Motor neuron (in vitro differentiated cells): ENCODE measurements around the gene KIRREL3. TPM values are rescaled to one million over a fixed set of nuclear protein-coding genes. Genes with fewer than 3 reads are reported as not detected.

Source experiments
- ATAC-seq, 8 experiments: fragments of 200-7000 bp; cut with Tn5 transposase; replicated peaks in 6 of 8; 2 replicates each; pipeline ENCODE4 v1.8.0; 2021; ENCODE audit warnings: mild to moderate bottlenecking in 8 of 8, moderate library complexity in 8 of 8
- H3K27ac ChIP-seq, 2 donors: fragments of 250-450 bp; sonication (Bioruptor Pico); 2 replicates each; pipeline ENCODE4 v1.9.0; 2021; ENCODE audit warnings: antibody characterized with exemption in 2 of 2, mild to moderate bottlenecking in 2 of 2, moderate library complexity in 1 of 2
- H3K4me1 ChIP-seq, 2 donors: fragments of 250-450 bp; sonication (Bioruptor Pico); replicated peaks in 1 of 2; 2 replicates each; pipeline ENCODE4 v1.6.1; 2021; ENCODE audit warnings: antibody characterized with exemption in 2 of 2, mild to moderate bottlenecking in 2 of 2, moderate library complexity in 1 of 2
- H3K4me3 ChIP-seq, 5 donors: fragments of 250-450 bp; sonication (Bioruptor Pico); 2 replicates each; pipeline ENCODE4 v1.9.0; 2021; ENCODE audit warnings: antibody characterized with exemption in 5 of 5, mild to moderate bottlenecking in 5 of 5, moderate library complexity in 4 of 5
- WGBS, 10 experiments: fragments of 450-650 bp; shearing (Covaris generic); methylation state at CpG; one replicate each; pipeline ENCODE4 v1.0.0; 2022; 5-methylcytosine and 5-hydroxymethylcytosine counted together
- in situ Hi-C, 9 experiments: fragments of 400-800 bp; cut with MboI; loops; one replicate each; pipeline ENCODE4 v1.15.0; 2021; ENCODE audit warnings: low sequenced_read_pairs in 9 of 9, low pct_unique_long_range_greater_than_20kb in 2 of 9; ENCODE audit not compliant: unreplicated experiment in 9 of 9
- total RNA-seq, 8 experiments: library from RNA; unstranded; fragments of 300-600 nt; gene quantifications; 2 replicates each; pipeline versions ENCODE4 v1.2.3 to v1.2.4, GENCODE V29; 2022

KIRREL3 gene
- total RNA-seq, 8 experiments from 2014 or later: 3.2 to 53.1 (median 4.8) TPM

GRCh38 chr11:126514061-126514693 is 486.4 kb downstream of the KIRREL3 start:
- peak in 5 of 8 experiments; percentile 21 to 77 (median 34) for ATAC-seq
- H3K27ac ChIP-seq: peak overlapping the region in 1 of 2 donors; percentile 37
- WGBS, 10 experiments: 60 to 100% (median 73%) methylated on average over 1 to 7 of the region's 10 CpGs; no CpG with 5 or more reads in 1 of the 10 experiments
- in situ Hi-C loops: no loop called here
- peaks cover 27 to 46% of the 10 kb centered on the region in 2 donors for H3K4me1 ChIP-seq
- no peak overlapping the region for H3K4me3 ChIP-seq

DNA sequence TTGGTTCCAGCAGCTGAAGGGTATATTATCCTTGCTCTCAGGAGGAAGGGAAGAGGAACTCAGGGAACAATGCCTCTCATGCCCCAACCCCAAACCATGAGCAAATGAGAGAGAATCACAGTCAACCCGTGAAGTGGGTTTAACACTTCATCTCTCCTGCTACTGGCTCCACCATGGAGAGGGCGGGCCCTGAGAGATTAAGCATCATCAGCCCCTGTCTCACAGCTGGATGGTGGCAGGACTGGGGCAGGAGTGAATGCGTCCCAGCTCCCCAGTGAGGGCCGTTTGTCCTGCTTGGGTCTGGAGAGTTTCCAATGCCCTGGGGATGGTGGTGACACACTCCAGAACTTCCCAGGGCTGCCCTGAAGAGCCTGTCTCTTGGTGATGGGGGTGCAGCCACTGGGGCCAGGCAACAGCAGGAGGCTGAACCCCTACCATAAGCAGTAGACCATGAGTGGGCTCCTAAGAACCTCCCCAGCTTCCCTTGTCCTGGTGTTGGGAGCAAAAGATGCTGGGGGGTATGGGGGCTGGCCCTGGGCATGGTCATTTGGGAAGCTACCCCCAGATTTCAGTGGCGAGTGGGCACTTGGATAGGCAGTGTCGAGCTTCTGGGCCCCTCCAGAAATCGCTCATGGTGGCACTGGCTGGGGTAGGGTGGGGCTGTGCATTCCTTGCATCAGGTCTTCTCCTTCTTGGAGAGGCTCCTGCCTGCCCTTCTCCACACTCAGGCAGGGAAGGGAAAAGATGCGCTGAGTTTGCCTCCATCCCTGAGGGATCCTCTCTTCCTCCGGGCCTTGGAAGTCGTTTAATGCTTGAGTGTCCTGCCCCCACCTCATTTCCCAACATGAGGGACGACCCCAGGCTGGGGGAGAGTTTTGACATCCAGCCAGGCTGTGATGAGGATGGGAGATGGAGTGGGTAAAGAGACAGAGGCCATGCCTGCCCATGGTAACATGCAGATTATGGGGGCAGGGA is 487.5 kb downstream of the KIRREL3 start:
- in situ Hi-C loops: no loop called here
- H3K27ac ChIP-seq: no peak overlapping the region
- WGBS, 10 experiments: 50 to 84% (median 75%) methylated on average over 2 to 5 of the region's 11 CpGs; no CpG with 5 or more reads in 5 of the 10 experiments
- H3K4me3 ChIP-seq: no peak overlapping the region
- H3K4me1 ChIP-seq: peaks cover 17 to 34% of the 10 kb centered on the region in 2 donors
- no peak for ATAC-seq

DNA sequence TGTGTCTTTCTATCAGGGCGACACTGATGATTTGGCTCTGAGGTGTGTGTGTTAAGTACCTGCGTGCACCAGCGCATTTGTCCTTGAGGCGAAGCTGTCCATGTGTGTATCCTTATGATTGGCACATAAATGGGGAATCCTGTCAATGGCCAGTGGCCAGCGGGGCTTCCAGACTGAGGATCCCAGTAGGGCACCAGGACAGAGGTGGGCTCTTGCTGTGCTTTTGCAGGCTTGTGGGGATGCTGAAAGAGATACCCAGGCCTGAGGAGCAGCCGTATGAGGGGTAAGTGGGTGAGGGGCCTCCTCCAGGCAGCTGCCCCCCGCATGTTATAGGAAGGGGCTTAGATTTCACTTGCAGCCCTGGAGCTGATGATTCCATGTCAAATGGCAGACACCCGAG is 488.3 kb downstream of the KIRREL3 start:
- no peak for ATAC-seq
- Histone ChIP-seq H3K27ac (no peak overlapping the region), H3K4me1 (peaks cover 15 to 31% of the 10 kb centered on the region in 2 donors), H3K4me3 (no peak overlapping the region)
- 50 to 100% (median 80%) methylated on average over 1 to 6 of the region's 8 CpGs; no CpG with 5 or more reads in 3 of the 10 experiments for WGBS, 10 experiments
- in situ Hi-C loops: no loop called here

- Histone ChIP-seq H3K4me3 (no peak overlapping the region), H3K4me1 (peaks cover 15 to 31% of the 10 kb centered on the region in 2 donors), H3K27ac (no peak overlapping the region)
- in situ Hi-C loops: no loop called here
- WGBS, 10 experiments: 30 to 93% (median 60%) methylated on average over 1 to 5 of the region's 14 CpGs; no CpG with 5 or more reads in 3 of the 10 experiments
- peak in 5 of 8 experiments; percentile 58 to 82 (median 68) for ATAC-seq
These were observed 489.0 kb downstream of the KIRREL3 start for GRCh38 chr11:126511475-126512115.

DNA sequence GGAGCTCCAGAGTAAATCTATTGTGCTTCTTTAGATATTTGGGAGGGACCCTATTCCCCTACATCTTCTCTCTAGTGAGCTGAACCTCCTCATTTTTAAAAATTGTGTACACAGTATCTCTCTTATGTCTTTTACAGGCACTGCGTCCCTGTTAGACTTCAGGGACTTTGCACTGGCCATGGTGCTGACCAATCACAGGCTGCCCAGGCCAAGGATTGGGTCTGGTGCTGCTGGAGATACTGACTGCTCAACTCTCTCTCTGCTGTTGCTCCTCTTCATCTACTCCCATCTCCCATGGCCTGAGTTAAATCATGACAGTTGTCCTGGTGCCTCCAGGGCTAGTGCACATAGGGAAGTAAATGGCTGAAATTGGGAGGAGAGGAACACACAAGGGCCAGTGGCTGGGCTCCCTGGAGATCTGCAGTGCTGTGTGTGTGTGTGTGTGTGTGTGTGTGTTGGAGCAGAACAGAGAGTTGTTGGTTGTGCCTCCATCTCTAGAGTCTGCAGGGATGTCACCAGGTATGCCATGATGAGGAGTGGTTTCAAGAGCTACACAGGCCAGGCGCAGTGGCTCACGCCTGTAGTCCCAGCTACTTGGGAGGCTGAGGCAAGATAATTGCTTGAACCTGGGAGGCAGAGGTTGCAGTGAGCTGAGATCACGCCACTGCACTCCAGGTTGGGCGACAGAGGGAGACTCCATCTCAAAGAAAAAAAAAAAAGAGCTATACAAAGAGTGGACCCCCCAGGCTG is 489.8 kb downstream of the KIRREL3 start:
- ATAC-seq: peak in 3 of 8 experiments; percentile 16 to 54 (median 38)
- WGBS, 10 experiments: 40 to 90% (median 70%) methylated on average over 1 to 5 of the region's 5 CpGs; no CpG with 5 or more reads in 5 of the 10 experiments
- Histone ChIP-seq H3K4me3 (no peak overlapping the region), H3K27ac (no peak overlapping the region), H3K4me1 (peaks cover 15 to 31% of the 10 kb centered on the region in 2 donors)
- in situ Hi-C loops: no loop called here

DNA sequence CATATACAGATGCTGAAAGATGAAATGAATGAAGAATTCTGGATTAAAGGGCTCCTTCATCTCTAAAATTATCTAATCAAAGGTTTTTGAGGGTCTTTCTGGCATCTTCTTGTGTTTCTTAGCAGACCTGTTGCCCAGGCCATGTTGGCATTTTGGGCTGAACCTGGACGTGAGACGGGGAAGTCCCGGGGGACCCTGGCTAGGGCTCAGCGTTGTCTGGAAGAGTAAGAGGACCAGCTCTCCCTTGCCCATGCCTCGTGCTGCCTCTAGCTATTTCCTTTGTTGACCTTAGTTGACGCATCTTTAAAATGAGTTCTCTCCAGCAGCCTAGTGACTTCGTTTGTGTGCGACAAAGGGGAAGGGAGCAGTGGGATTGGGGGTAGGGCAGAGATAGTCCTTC is 492.9 kb downstream of the KIRREL3 start:
- Histone ChIP-seq H3K4me3 (no peak overlapping the region), H3K4me1 (peaks cover 7 to 24% of the 10 kb centered on the region in 2 donors), H3K27ac (no peak overlapping the region)
- in situ Hi-C loops: no loop called here
- 61 to 100% (median 76%) methylated on average over 1 to 8 of the region's 8 CpGs; no CpG with 5 or more reads in 6 of the 10 experiments for WGBS, 10 experiments
- no peak for ATAC-seq

- ATAC-seq: no peak
- H3K4me1 ChIP-seq: peaks cover 11 to 24% of the 10 kb centered on the region in 2 donors
- no peak overlapping the region for H3K4me3 ChIP-seq
- 55 to 100% (median 71%) methylated on average over 1 to 4 of the region's 4 CpGs; no CpG with 5 or more reads in 2 of the 10 experiments for WGBS, 10 experiments
- H3K27ac ChIP-seq: no peak overlapping the region
- in situ Hi-C loops: no loop called here
These were observed 493.8 kb downstream of the KIRREL3 start for GRCh38 chr11:126506789-126507188.

- ATAC-seq: no peak
- in situ Hi-C loops: no loop called here
- Histone ChIP-seq H3K4me3 (no peak overlapping the region), H3K4me1 (peaks cover 8 to 16% of the 10 kb centered on the region in 2 donors), H3K27ac (peak overlapping the region in 1 of 2 donors; percentile 1)
- 25 to 100% (median 87%) methylated on average over 1 to 4 of the region's 5 CpGs; no CpG with 5 or more reads in 2 of the 10 experiments for WGBS, 10 experiments
These were observed 497.6 kb downstream of the KIRREL3 start for GRCh38 chr11:126502982-126503381.

GRCh38 chr11:126502159-126502558 is 498.4 kb downstream of the KIRREL3 start:
- ATAC-seq: peak in 3 of 8 experiments; percentile 18 to 33 (median 32)
- 50 to 71% (median 55%) methylated on average over 1 to 2 of the region's 2 CpGs; no CpG with 5 or more reads in 6 of the 10 experiments for WGBS, 10 experiments
- H3K27ac ChIP-seq: no peak overlapping the region
- in situ Hi-C loops: no loop called here
- peaks cover 8 to 16% of the 10 kb centered on the region in 2 donors for H3K4me1 ChIP-seq
- no peak overlapping the region for H3K4me3 ChIP-seq

DNA sequence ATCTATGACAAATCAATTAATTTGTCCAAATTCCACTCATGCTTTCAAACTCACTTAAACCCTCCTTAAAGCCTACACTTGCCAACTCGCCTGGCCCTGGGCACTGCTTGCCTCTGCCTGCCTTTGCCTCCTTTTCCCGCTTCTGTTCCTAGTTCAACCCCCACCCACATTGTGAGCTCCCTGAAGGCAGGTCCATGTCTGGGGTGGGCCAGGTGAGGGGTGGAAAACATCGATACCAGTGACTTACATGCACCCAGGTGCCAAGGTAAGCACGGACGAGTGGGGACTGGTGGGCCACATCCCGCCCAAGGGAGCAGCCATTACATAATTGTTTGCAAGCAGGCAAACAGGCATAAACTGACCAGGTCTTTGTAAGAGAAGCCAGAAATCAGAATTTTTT is 498.9 kb downstream of the KIRREL3 start:
- Histone ChIP-seq H3K27ac (no peak overlapping the region), H3K4me3 (no peak overlapping the region), H3K4me1 (peaks cover 8 to 16% of the 10 kb centered on the region in 2 donors)
- in situ Hi-C loops: no loop called here
- 61 to 100% (median 88%) methylated on average over 1 to 6 of the region's 6 CpGs; no CpG with 5 or more reads in 4 of the 10 experiments for WGBS, 10 experiments
- no peak for ATAC-seq

DNA sequence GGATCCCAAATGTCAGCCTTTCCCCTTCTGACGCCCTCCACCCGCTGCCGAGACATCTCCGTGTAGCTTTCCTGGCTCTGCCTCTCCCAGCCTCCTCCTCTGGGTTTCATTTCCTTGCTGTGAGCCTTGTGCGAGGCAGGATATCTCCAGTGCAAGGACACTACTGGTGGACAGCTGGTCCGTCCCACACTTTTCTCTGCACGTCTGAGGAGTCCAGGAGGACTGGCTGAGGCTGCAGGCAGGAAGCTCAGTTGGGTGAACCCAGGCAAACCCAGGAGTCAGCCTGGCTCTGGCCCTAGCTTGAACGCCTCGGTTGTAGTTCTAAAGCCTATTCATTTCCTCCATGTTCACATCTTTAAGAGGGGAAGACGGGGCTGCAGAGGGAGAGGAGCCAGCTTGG is 499.6 kb downstream of the KIRREL3 start:
- no peak for ATAC-seq
- in situ Hi-C loops: no loop called here

DNA sequence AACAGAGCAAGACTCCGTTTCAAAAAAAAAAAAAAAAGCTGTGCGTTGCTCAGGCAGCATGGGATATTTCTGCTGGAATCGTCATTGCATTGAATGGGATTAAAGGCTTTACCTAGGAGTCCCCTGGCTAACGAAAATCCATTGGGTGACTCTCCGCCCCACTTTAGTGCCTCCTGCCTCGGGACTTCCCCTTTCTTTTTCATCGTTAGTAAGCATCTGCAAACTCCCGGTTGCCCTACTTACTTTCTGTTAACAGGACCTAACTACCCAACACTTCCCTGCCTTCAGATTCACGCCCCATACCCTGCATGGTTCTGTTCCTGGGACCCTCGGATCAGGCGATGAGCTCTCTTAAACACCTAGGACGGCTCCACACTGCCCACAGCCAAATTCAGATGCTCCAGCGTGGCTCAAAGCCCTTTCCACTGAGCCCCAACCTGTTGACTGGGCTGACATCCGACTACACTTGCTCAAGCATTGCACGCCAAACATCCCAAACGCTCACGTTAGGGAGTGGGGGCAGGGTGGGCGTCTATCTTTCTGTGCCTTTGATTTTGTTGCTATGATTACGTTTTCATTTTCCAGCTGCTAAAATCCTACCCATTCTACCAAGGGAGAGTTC is 501.3 kb downstream of the KIRREL3 start:
- ATAC-seq: no peak
- in situ Hi-C loops: no loop called here
- 48 to 100% (median 75%) methylated on average over 2 to 17 of the region's 19 CpGs; no CpG with 5 or more reads in 1 of the 10 experiments for WGBS, 10 experiments

More for the DNA sequence above, 499.6 kb downstream of the KIRREL3 start:
- WGBS, 10 experiments: 40 to 100% (median 82%) methylated on average over 1 to 7 of the region's 10 CpGs; no CpG with 5 or more reads in 4 of the 10 experiments
- Histone ChIP-seq H3K27ac (no peak overlapping the region), H3K4me1 (peaks cover 8 to 17% of the 10 kb centered on the region in 2 donors), H3K4me3 (no peak overlapping the region)

More for the DNA sequence above, 501.3 kb downstream of the KIRREL3 start:
- no peak overlapping the region for H3K27ac ChIP-seq
- H3K4me3 ChIP-seq: no peak overlapping the region
- H3K4me1 ChIP-seq: peaks cover 17 to 30% of the 10 kb centered on the region in 2 donors
